Keratinocyte (primary cell): ENCODE measurements around the gene RRBP1.

Source experiments
- EZH2 ChIP-seq: IDR thresholded peaks from one replicate; pipeline ENCODE4 v1.6.1; 2012; ENCODE audit warnings: inconsistent platforms, mild to moderate bottlenecking, low read length, moderate library complexity
- TF ChIP-seq, protein P1 (sequence below), 3 experiments: IDR thresholded peaks in 1 of 3; conservative IDR thresholded peaks in 1 of 3; optimal IDR thresholded peaks in 1 of 3; 2 replicates in 2 of 3; 3 replicates in 1 of 3; pipeline versions ENCODE3 to v1.5.1; 2011; ENCODE audit warnings: low read length in 3 of 3, mild to moderate bottlenecking in 3 of 3, moderate library complexity in 2 of 3, control low read depth in 1 of 3, inconsistent platforms in 1 of 3; ENCODE audit not compliant: insufficient read depth in 2 of 3; ENCODE audit errors: extremely low read depth in 1 of 3

DNA sequence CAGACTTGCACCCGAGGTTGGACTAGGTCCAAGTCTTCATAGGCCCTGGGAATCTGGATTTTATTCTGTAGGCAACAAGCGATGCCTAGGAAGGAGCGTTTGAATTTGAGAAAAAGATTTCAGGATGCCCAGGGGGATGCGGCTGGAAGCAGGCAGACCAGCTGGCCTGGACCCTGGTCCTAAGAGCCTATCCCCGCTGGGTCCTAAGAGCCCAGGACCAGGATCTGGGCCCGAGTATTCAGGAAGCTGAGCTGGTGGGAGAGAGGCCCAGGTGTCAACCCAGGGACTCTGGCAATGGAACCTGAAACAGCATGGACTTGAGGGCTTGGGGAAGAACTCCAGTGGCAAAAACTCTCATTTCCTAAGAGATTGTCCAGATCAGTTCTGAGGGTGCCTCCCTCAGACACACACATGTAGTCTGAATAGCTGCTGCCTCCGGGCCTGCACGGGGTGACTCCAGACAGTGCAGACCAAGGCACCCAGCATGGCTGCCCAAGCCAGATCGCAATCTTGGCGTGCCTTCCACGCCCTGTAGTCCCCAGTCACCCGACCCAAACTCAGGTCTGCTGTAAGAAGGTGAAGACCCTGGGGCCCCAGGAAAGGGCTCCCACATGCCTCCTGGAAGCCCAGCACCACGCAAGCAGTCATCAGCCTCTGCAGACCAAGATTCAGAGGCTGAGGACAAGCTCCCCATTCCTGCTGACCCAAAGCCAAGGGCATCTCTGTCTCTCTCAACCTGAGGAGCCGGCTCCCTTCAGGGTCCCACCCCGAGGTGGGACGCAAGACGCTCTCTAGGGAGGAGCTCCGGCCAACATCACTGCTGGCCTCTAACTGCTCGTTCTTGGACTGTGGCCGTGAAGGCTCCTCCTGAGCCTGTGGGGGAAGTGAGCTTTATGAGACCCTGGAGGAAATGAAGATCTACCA, 34.4 kb downstream of the RRBP1 start:
- TF ChIP-seq, protein P1, sequence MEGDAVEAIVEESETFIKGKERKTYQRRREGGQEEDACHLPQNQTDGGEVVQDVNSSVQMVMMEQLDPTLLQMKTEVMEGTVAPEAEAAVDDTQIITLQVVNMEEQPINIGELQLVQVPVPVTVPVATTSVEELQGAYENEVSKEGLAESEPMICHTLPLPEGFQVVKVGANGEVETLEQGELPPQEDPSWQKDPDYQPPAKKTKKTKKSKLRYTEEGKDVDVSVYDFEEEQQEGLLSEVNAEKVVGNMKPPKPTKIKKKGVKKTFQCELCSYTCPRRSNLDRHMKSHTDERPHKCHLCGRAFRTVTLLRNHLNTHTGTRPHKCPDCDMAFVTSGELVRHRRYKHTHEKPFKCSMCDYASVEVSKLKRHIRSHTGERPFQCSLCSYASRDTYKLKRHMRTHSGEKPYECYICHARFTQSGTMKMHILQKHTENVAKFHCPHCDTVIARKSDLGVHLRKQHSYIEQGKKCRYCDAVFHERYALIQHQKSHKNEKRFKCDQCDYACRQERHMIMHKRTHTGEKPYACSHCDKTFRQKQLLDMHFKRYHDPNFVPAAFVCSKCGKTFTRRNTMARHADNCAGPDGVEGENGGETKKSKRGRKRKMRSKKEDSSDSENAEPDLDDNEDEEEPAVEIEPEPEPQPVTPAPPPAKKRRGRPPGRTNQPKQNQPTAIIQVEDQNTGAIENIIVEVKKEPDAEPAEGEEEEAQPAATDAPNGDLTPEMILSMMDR (optimal IDR thresholded peaks at IDR 0.05 in 1 of 3, IDR thresholded peaks at IDR 0.05 in 1 of 3, conservative IDR thresholded peaks at IDR 0.05 in 1 of 3; ENCODE audit: extremely low read depth in 1 of 3, insufficient read depth in 2 of 3, low read length in 3 of 3): no peak
- no peak for TF ChIP-seq EZH2
